IMR-90 (cell line): Measurements from ENCODE around the gene ZNF579.

ENCODE experiments used
- BHLHE40 ChIP-seq: fragments of 150-350 bp; IDR thresholded peaks from 2 replicates; pipeline ENCODE4 v1.6.1; 2016; ENCODE audit warnings: mild to moderate bottlenecking, low read depth, low read length
- CEBPB ChIP-seq: IDR thresholded peaks from 2 replicates; pipeline ENCODE4 v1.6.1; 2012; ENCODE audit warnings: low read depth, low read length, improper control_type of control experiment
- CHD1 ChIP-seq: IDR thresholded peaks from 2 replicates; pipeline ENCODE4 v1.6.1; 2012; ENCODE audit warnings: low read depth, low read length, improper control_type of control experiment
- ELK1 ChIP-seq: fragments of 150-350 bp; IDR thresholded peaks from 2 replicates; pipeline ENCODE4 v1.6.1; 2016; ENCODE audit warnings: low read depth, mild to moderate bottlenecking, low read length, moderate library complexity, borderline replicate concordance
- FOS ChIP-seq: fragments of 150-350 bp; IDR thresholded peaks from 2 replicates; pipeline ENCODE4 v1.6.1; 2016; ENCODE audit warnings: low read depth, low read length
- MAFK ChIP-seq: IDR thresholded peaks from 2 replicates; pipeline ENCODE4 v1.6.1; 2012; ENCODE audit warnings: low read depth, low read length, improper control_type of control experiment
- MAZ ChIP-seq: IDR thresholded peaks from 2 replicates; pipeline ENCODE4 v1.6.1; 2012; ENCODE audit warnings: low read depth, mild to moderate bottlenecking, low read length, improper control_type of control experiment, moderate library complexity, borderline replicate concordance
- POLR2A ChIP-seq: IDR thresholded peaks from 2 replicates; pipeline ENCODE4 v1.6.1; 2012; ENCODE audit warnings: mild to moderate bottlenecking, low read depth, low read length
- RAD21 ChIP-seq: IDR thresholded peaks from 2 replicates; pipeline ENCODE4 v1.6.1; 2012; ENCODE audit warnings: low read length, improper control_type of control experiment
- RFX5 ChIP-seq: IDR thresholded peaks from 2 replicates; pipeline ENCODE4 v1.8.0; 2012; ENCODE audit warnings: low read depth, mild to moderate bottlenecking, low read length, moderate library complexity
- SMC3 ChIP-seq: fragments of 150-350 bp; IDR thresholded peaks from 2 replicates; pipeline ENCODE4 v1.6.1; 2016; ENCODE audit warnings: low read depth, mild to moderate bottlenecking, antibody characterized with exemption, low read length, moderate library complexity
- USF2 ChIP-seq: fragments of 150-350 bp; IDR thresholded peaks from 2 replicates; pipeline ENCODE4 v1.6.1; 2017; ENCODE audit warnings: mild to moderate bottlenecking, antibody characterized with exemption, low read length, low read depth
- TF ChIP-seq, protein P1 (sequence below): conservative IDR thresholded peaks from 2 replicates; pipeline ENCODE4 v1.5.1; 2012; ENCODE audit warnings: mild to moderate bottlenecking, low read depth, low read length, improper control_type of control experiment

- no peak for TF ChIP-seq USF2
- no peak for TF ChIP-seq POLR2A
- TF ChIP-seq BHLHE40, result no peak
- TF ChIP-seq, protein P1, sequence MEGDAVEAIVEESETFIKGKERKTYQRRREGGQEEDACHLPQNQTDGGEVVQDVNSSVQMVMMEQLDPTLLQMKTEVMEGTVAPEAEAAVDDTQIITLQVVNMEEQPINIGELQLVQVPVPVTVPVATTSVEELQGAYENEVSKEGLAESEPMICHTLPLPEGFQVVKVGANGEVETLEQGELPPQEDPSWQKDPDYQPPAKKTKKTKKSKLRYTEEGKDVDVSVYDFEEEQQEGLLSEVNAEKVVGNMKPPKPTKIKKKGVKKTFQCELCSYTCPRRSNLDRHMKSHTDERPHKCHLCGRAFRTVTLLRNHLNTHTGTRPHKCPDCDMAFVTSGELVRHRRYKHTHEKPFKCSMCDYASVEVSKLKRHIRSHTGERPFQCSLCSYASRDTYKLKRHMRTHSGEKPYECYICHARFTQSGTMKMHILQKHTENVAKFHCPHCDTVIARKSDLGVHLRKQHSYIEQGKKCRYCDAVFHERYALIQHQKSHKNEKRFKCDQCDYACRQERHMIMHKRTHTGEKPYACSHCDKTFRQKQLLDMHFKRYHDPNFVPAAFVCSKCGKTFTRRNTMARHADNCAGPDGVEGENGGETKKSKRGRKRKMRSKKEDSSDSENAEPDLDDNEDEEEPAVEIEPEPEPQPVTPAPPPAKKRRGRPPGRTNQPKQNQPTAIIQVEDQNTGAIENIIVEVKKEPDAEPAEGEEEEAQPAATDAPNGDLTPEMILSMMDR, result no peak
- TF ChIP-seq RAD21, result no peak
- no peak for TF ChIP-seq RFX5
- no peak for TF ChIP-seq MAFK
- no peak for TF ChIP-seq SMC3
- TF ChIP-seq CHD1, result no peak
- no peak for TF ChIP-seq ELK1
- TF ChIP-seq FOS, result no peak
- no peak for TF ChIP-seq MAZ
- TF ChIP-seq CEBPB, result peak; percentile 81
These were observed 38.6 kb upstream of the ZNF579 start for GRCh38 chr19:55619286-55619685.
